Calu3 (cell line): ENCODE measurements around the gene GBF1. TPM values are rescaled to one million over a fixed set of nuclear protein-coding genes. Genes with fewer than 3 reads are reported as not detected.

ENCODE experiments used
- BruUV-seq: library from RNA; stranded (reverse); fragments of 400-500 nt; replicated peaks from 2 replicates; lab custom pipeline; 2021; lab: Mats Ljungman, UMichigan
- CTCF ChIA-PET: fragments of 300-600 bp; sonication (Branson Sonifier 250); formaldehyde crosslinking; loops from one replicate; lab custom pipeline; 2022; ENCODE audit warnings: antibody characterized with exemption; lab: Charles Lee
- DNase-seq: peaks from one replicate; pipeline ENCODE4 v3.0.0; 2022
- H3K27ac Mint-ChIP-seq: one replicate; pipeline ENCODE4 v1.8.0; 2022; ENCODE audit warnings: mixed read lengths; ENCODE audit not compliant: unreplicated experiment
- H3K27me3 Mint-ChIP-seq: one replicate; pipeline ENCODE4 v1.8.0; 2022; ENCODE audit warnings: mixed read lengths; ENCODE audit not compliant: unreplicated experiment
- H3K36me3 Mint-ChIP-seq: one replicate; pipeline ENCODE4 v1.8.0; 2022; ENCODE audit warnings: mild to moderate bottlenecking, moderate library complexity, mixed read lengths; ENCODE audit not compliant: insufficient read depth, unreplicated experiment
- H3K4me1 Mint-ChIP-seq: one replicate; pipeline ENCODE4 v1.8.0; 2022; ENCODE audit warnings: mild to moderate bottlenecking, low read depth, mixed read lengths; ENCODE audit not compliant: unreplicated experiment
- H3K4me3 Mint-ChIP-seq: one replicate; pipeline ENCODE4 v1.8.0; 2022; ENCODE audit warnings: mild to moderate bottlenecking, low read depth, moderate library complexity, mixed read lengths; ENCODE audit not compliant: unreplicated experiment
- H3K9me3 Mint-ChIP-seq: one replicate; pipeline ENCODE4 v1.8.0; 2022; ENCODE audit warnings: low read depth, mixed read lengths; ENCODE audit not compliant: unreplicated experiment
- CTCF ChIP-seq: fragments of 200-600 bp; IDR thresholded peaks from one replicate; pipeline ENCODE4 v1.8.0; 2022; ENCODE audit warnings: antibody characterized with exemption; ENCODE audit not compliant: unreplicated experiment
- intact Hi-C: fragments of 100-400 bp; cut with micrococcal nuclease; formaldehyde crosslinking; loops from one replicate; pipeline ENCODE4 v1.10.0; 2022; ENCODE audit not compliant: unreplicated experiment
- total RNA-seq: library from RNA; stranded (reverse); gene quantifications from 2 replicates; pipeline ENCODE4 v1.2.3, GENCODE V29; 2022

The GBF1 gene
- total RNA-seq, 1 experiment from 2014 or later = 36.1 TPM

GRCh38 chr10:102241444-102242117, 3.8 kb upstream of the GBF1 start, which contains the start of gene PITX3:
Gene PITX3, minus strand, starts transcription at chr10:102241512. Its CDS starts 9,432 bp downstream, at chr10:102232080.
- TF ChIP-seq CTCF = no peak
- H3K27me3 Mint-ChIP-seq = peaks cover 34% of the 10 kb centered on the region
- peak; percentile 87 for DNase-seq

GRCh38 chr10:102242118-102242485, 3.2 kb upstream of the GBF1 start:
- no peak for TF ChIP-seq CTCF
- no peaks in the 10 kb centered on the region for H3K9me3 Mint-ChIP-seq
- BruUV-seq = no TSS peak
- peak overlapping the region; percentile 27 for H3K27ac Mint-ChIP-seq
- CTCF ChIA-PET = interaction anchor here (0.7 to 1.0 kb wide), 3 partner anchors 13 to 43 kb away, joined by 3 to 4 read pairs (median 3); no protein-coding TSS in a partner anchor
- peaks cover 27% of the 10 kb centered on the region for H3K36me3 Mint-ChIP-seq
- peaks cover 9% of the 10 kb centered on the region for H3K4me1 Mint-ChIP-seq
- peak overlapping the region; percentile 68 for H3K4me3 Mint-ChIP-seq
- DNase-seq = no peak
- intact Hi-C loops = no loop called here
- peaks cover 29% of the 10 kb centered on the region for H3K27me3 Mint-ChIP-seq

More at GRCh38 chr10:102241444-102242117, 3.8 kb upstream of the GBF1 start, which contains the start of gene PITX3:
- CTCF ChIA-PET = interaction anchor here (1.0 kb wide), 2 partner anchors 10 to 12 kb away, joined by 3 read pairs; no protein-coding TSS in a partner anchor
- Mint-ChIP-seq H3K9me3 (no peaks in the 10 kb centered on the region), H3K36me3 (peaks cover 25% of the 10 kb centered on the region), H3K27ac (peak within 1 kb of the TSS; percentile 27), H3K4me3 (peak within 1 kb of the TSS; percentile 68), H3K4me1 (peaks cover 5% of the 10 kb centered on the region)
- no TSS peak for BruUV-seq
- intact Hi-C loops = no loop called here

- intact Hi-C loops = no loop called here
- BruUV-seq = no TSS peak
- H3K9me3 Mint-ChIP-seq = no peaks in the 10 kb centered on the region
- TF ChIP-seq CTCF = no peak
- H3K4me3 Mint-ChIP-seq = no peak overlapping the region
- CTCF ChIA-PET = no interaction called here
- no peak for DNase-seq
- peaks cover 21% of the 10 kb centered on the region for H3K4me1 Mint-ChIP-seq
- no peak overlapping the region for H3K27ac Mint-ChIP-seq
- H3K27me3 Mint-ChIP-seq = peaks cover 19% of the 10 kb centered on the region
- peaks cover 27% of the 10 kb centered on the region for H3K36me3 Mint-ChIP-seq
These were observed 2.0 kb upstream of the GBF1 start for GRCh38 chr10:102243309-102243708.

GRCh38 chr10:102245932-102246251, 560 bp downstream of the GBF1 start:
- DNase-seq = no peak
- BruUV-seq = no TSS peak
- Mint-ChIP-seq H3K4me1 (peaks cover 21% of the 10 kb centered on the region), H3K27me3 (no peaks in the 10 kb centered on the region), H3K9me3 (no peaks in the 10 kb centered on the region), H3K27ac (peak overlapping the region; percentile 89), H3K36me3 (peaks cover 29% of the 10 kb centered on the region), H3K4me3 (peak overlapping the region; percentile 89)
- CTCF ChIA-PET = interaction anchor here (0.5 to 1.0 kb wide), 4 partner anchors 14 to 945 kb away, joined by 3 read pairs; no protein-coding TSS in a partner anchor
- no peak for TF ChIP-seq CTCF
- intact Hi-C loops = no loop called here
